Measurements from ENCODE around the gene CABP5. TPM values are rescaled to one million over a fixed set of nuclear protein-coding genes. Genes with fewer than 3 reads are reported as not detected.

Gene CABP5
- total and polyA plus RNA-seq, 9 donors: not detected

GRCh38 chr19:48036765-48037164 lies 7.1 kb downstream of the CABP5 start:
- Histone ChIP-seq H3K27ac (no peak overlapping the region), H3K4me1 (ENCODE audit: insufficient read depth) (no peaks in the 10 kb centered on the region), H3K36me3 (no peaks in the 10 kb centered on the region), H3K4me3 (no peak overlapping the region), H3K9me3 (no peaks in the 10 kb centered on the region), H3K27me3 (no peaks in the 10 kb centered on the region)
- TF ChIP-seq CTCF (IDR thresholded peaks at IDR 0.05) (no peak), EP300 (IDR thresholded peaks at IDR 0.05) (no peak), POLR2A (IDR thresholded peaks at IDR 0.05) (no peak)
- intact Hi-C loops (cut with DNase I): no loop called here
- no peak for DNase-seq
- WGBS, 3 donors: 85 to 96% (median 88%) methylated on average over 2 of the region's 2 CpGs

DNA sequence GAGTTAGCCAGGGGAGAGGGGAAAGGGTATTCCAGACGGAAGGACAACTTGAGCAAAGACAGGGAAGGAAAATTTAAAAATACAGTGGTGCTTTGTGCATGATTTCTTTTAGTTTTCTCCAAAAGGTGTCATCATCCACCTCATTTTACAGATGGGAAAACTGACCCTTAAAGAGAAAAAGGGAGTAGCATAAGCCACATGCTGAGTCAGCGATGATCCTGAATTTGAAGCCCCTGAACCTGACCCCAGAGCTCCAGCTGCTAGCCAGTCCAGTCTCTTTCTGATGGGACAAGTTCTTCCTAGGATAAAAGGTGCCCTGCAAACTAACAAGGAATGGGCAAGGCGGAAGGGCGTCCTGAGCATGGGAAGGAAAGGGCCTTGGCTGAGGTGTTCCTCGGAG lies 10.3 kb downstream of the CABP5 start:
- intact Hi-C loops (cut with DNase I): no loop called here
- Histone ChIP-seq H3K27me3 (no peaks in the 10 kb centered on the region), H3K4me3 (no peak overlapping the region), H3K27ac (no peak overlapping the region), H3K4me1 (ENCODE audit: insufficient read depth) (no peaks in the 10 kb centered on the region), H3K9me3 (no peaks in the 10 kb centered on the region), H3K36me3 (no peaks in the 10 kb centered on the region)
- no peak for DNase-seq
- TF ChIP-seq CTCF (IDR thresholded peaks at IDR 0.05): no peak
- TF ChIP-seq POLR2A (IDR thresholded peaks at IDR 0.05): no peak
- no peak for TF ChIP-seq EP300 (IDR thresholded peaks at IDR 0.05)
- WGBS, 3 donors: 54 to 69% (median 68%) methylated on average over 5 of the region's 5 CpGs

- no peak overlapping the region for H3K4me3 ChIP-seq
- no peaks in the 10 kb centered on the region for H3K36me3 ChIP-seq
- WGBS, 3 donors: 53 to 55% (median 54%) methylated on average over 10 of the region's 10 CpGs
- no peak overlapping the region for H3K27ac ChIP-seq
- DNase-seq: no peak
- TF ChIP-seq EP300 (IDR thresholded peaks at IDR 0.05) (no peak), POLR2A (IDR thresholded peaks at IDR 0.05) (no peak), CTCF (IDR thresholded peaks at IDR 0.05) (no peak)
- no peaks in the 10 kb centered on the region for H3K4me1 ChIP-seq (ENCODE audit: insufficient read depth)
- intact Hi-C loops (cut with DNase I): no loop called here
- no peaks in the 10 kb centered on the region for H3K27me3 ChIP-seq
- H3K9me3 ChIP-seq: no peaks in the 10 kb centered on the region
These were observed 13.8 kb downstream of the CABP5 start for GRCh38 chr19:48030073-48030472.

GRCh38 chr19:48029431-48029830 lies 14.4 kb downstream of the CABP5 start:
- DNase-seq: no peak
- 74 to 77% (median 76%) methylated on average over 7 of the region's 7 CpGs for whole genome bisulfite sequencing, 3 donors
- no peak for TF ChIP-seq POLR2A (IDR thresholded peaks at IDR 0.05)
- TF ChIP-seq CTCF (IDR thresholded peaks at IDR 0.05): no peak
- no peak for TF ChIP-seq EP300 (IDR thresholded peaks at IDR 0.05)
- no peak overlapping the region for H3K4me3 ChIP-seq
- H3K27me3 ChIP-seq: no peaks in the 10 kb centered on the region
- no peaks in the 10 kb centered on the region for H3K9me3 ChIP-seq
- no peaks in the 10 kb centered on the region for H3K36me3 ChIP-seq
- H3K4me1 ChIP-seq (ENCODE audit: insufficient read depth): no peaks in the 10 kb centered on the region
- H3K27ac ChIP-seq: no peak overlapping the region
- intact Hi-C loops (cut with DNase I): no loop called here

DNA sequence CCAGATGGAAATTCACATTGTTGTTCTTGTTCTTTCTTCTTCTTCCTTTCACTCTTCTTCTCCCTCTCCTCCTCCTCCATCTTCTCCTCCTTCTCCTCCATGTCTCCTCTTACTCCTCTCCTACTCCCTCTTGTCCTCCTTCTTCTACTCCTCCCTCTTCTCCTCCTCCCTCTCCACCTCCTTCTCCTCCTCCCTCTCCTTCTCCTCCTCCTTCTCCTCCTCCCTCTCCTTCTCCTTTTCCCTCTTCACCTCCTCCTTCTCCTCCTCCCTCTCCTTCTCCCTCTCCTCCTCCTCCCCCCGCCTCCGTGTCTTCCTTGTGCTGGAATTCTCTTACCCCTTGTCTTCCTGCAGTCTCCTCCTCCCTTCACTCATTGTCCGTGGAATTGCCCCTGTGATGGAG lies 18.4 kb downstream of the CABP5 start:
- Histone ChIP-seq H3K27ac (no peak overlapping the region), H3K4me1 (ENCODE audit: insufficient read depth) (no peaks in the 10 kb centered on the region), H3K27me3 (no peaks in the 10 kb centered on the region), H3K36me3 (no peaks in the 10 kb centered on the region), H3K9me3 (no peaks in the 10 kb centered on the region), H3K4me3 (no peak overlapping the region)
- TF ChIP-seq CTCF (IDR thresholded peaks at IDR 0.05): no peak
- no peak for TF ChIP-seq POLR2A (IDR thresholded peaks at IDR 0.05)
- TF ChIP-seq EP300 (IDR thresholded peaks at IDR 0.05): no peak
- 57 to 66% (median 60%) methylated on average over 3 of the region's 3 CpGs for WGBS, 3 donors
- DNase-seq: no peak
- intact Hi-C loops (cut with DNase I): no loop called here
